Muscle of back (tissue), 10 donors: ENCODE results near the gene DDX21. TPM values are rescaled to one million over a fixed set of nuclear protein-coding genes. Genes with fewer than 3 reads are reported as not detected.

Source experiments
- polyA plus RNA-seq, 10 donors: library from polyadenylated mRNA; unstranded; fragments of 120-200 nt; gene quantifications; one replicate each; pipeline ENCODE4 v1.2.1, GENCODE V29; 2013; ENCODE audit not compliant: insufficient read length in 10 of 10

Gene DDX21
- polyA plus RNA-seq, 10 donors = 38.2 to 56.2 (median 46.6) TPM

Other genes with a start within 250 kb of the DDX21 start
- 100 to 1,000 TPM in 1 of 10 donors, 10 to 100 TPM in 9; 50.4 to 106 (median 77.6) TPM for gene CCAR1, start 234.9 kb upstream of the DDX21 start, polyA plus RNA-seq
- gene STOX1, start 128.6 kb upstream of the DDX21 start, polyA plus RNA-seq = 1 to 10 TPM; 1.6 to 4.3 (median 2.4) TPM
- 10 to 100 TPM; 43.4 to 54.5 (median 47.5) TPM for gene DDX50, start 54.9 kb upstream of the DDX21 start, polyA plus RNA-seq
- gene KIFBP, start 32.6 kb downstream of the DDX21 start, polyA plus RNA-seq = 10 to 100 TPM; 20.0 to 28.7 (median 24.9) TPM
- 10 to 100 TPM; 15.1 to 45.0 (median 25.8) TPM for gene SRGN, start 131.9 kb downstream of the DDX21 start, polyA plus RNA-seq
- 10 to 100 TPM; 35.0 to 54.7 (median 44.0) TPM for gene VPS26A, start 168.0 kb downstream of the DDX21 start, polyA plus RNA-seq
- gene SUPV3L1, start 224.1 kb downstream of the DDX21 start, polyA plus RNA-seq = 10 to 100 TPM; 20.7 to 32.8 (median 29.0) TPM